RPMI8226 (cell line): ENCODE results near the gene RFNG.
A peak's percentile ranks its signal among the peaks of the same experiment; 100 is the strongest.

Source experiments
- DNase-seq: peaks from one replicate; pipeline ENCODE4 v3.0.0-alpha.2; 2015

The RFNG gene

DNA sequence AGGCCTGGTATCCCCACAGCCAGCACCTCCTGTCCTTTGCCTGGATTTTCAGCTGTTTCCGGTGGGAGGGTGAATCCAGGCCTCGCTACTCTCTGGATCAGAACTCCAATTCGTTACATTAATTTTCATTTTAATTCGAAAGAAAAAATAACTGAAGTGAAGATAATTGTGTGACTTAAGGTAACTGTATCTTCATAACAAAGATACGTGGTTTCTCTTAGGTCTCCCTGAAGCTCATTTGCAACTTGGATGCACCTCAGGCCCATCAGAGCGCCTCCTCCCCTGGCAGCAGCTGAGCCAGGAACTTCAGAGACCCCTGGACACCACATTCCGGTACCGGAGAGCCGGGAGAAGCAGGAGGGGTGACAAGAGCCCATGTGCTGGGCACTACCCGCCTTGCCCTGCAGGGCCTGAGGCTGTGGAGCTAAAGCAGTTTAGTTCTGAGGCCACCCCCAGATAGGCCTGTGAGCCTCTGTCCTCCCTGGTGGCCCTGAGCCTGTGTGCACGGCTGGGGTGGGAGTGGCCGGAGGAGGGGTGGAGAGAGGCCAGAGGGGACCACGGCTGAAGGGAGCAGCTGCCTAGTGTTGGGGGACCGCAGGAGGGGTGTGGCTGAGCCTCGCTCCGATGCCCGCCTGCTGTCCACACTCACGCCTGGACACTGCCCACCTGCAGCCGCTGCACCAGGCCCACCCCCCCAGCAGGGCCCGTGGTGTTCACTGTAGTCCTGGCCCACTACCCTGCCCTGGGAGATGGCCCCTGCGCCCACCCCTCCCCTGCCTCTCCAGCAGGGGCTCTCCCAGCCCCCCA is 25.4 kb upstream of the RFNG start:
- DNase-seq, result no peak

GRCh38 chr17:82076018-82076784 is 24.6 kb upstream of the RFNG start:
- DNase-seq, result no peak

DNA sequence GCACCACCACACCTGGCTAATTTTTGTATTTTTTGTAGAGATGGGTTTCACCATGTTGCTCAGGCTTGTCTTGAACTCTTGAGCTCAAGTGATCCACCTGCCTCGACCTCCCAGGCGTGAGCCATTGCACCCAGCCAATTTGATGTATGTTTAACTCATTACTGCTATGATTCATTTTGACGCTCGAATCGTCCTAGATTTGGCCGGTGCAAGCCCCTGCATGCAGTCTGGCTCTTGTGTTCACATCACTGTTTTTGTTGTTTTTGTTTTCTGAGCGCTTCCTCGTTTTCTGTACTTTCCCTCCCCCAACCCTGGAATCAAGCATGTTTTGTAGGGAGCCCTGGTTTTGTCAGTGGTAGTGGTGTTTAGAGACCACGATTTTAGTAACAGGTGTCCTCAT is 21.8 kb upstream of the RFNG start:
- no peak for DNase-seq

- DNase-seq, result no peak
Measured at GRCh38 chr17:82072827-82073226, 21.2 kb upstream of the RFNG start.

GRCh38 chr17:82070611-82071010 is 19.0 kb upstream of the RFNG start:
- DNase-seq, result no peak

GRCh38 chr17:82065638-82066303 is 14.2 kb upstream of the RFNG start, which contains the start of gene DUS1L:
Gene DUS1L (minus strand): TSS chr17:82065804. CDS start chr17:82065059, 745 bp downstream.
- DNase-seq, result peak; percentile 78

DNA sequence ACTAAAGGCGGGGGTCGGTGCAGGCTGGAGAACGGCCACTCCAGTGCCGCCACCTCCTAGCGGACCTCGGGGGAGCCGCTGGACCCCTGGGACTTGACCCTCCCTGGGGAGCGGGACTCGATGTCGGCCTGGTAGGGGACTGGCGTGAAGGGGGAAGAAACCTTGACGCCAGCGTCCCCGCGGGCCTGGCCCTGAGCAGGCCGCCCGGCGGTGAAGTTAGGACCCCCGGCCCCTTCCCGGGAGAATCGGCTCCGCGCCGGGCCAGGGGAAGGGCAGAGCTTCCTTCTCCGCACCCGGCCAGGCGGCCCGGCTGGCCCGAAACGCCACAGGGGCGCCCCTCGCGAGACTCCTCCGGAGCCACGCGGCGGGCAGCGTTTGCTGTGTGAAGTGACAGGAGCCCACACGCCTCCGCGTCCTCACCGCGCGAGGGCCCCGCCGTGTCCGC is 13.6 kb upstream of the RFNG start:
- DNase-seq, result no peak

- DNase-seq, result peak; percentile 76
Measured at GRCh38 chr17:82064433-82065192, 13.0 kb upstream of the RFNG start.

DNA sequence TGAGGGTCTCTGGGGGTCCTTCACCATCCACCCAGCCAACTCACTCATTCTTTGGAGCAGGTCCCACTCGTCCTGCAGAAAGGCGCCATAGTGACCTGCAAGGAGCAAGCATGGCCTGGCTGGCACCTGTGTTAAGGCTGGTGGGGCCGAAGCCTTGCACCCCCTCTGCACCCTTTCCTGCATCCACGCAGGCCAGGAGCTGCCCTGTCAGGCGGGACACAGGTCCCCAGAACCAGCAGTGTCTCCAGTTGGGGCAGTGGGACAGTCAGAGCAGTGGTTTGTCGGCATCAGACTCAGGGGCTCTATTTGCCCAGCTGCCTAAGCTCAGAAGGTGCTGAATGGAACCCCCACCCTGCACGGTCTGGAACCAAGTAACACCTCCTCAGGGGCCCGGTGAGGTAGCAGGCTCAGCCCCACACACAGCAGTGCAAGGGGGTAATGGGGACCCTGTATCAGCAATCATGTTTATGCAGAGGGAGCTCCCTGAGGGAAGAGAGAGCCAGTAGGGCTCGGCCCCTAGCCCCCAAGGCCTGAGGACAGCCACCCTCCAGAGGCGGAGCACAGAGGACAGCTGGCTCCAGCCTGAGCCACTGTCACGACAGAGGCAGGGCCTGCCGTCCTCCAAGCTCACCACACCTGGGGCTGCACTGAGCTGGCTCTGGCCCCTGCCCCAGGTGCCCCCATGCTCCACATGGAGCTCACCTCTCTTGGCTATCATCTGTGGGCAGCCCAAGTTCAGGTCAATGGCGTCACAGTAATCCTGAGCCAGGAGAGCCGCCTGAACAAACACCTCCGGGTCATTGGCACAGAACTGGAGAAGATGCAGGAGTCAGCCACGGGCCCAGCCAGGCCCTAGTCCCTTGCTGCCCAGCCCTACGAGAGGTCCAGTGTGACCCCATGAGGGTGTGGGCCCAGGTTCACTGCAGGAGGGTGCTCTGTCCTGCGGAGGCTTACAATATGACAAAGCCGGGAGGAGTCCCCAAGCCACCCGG is 12.1 kb upstream of the RFNG start:
- DNase-seq, result no peak

- no peak for DNase-seq
Measured at GRCh38 chr17:82062984-82063368, 11.4 kb upstream of the RFNG start.

DNA sequence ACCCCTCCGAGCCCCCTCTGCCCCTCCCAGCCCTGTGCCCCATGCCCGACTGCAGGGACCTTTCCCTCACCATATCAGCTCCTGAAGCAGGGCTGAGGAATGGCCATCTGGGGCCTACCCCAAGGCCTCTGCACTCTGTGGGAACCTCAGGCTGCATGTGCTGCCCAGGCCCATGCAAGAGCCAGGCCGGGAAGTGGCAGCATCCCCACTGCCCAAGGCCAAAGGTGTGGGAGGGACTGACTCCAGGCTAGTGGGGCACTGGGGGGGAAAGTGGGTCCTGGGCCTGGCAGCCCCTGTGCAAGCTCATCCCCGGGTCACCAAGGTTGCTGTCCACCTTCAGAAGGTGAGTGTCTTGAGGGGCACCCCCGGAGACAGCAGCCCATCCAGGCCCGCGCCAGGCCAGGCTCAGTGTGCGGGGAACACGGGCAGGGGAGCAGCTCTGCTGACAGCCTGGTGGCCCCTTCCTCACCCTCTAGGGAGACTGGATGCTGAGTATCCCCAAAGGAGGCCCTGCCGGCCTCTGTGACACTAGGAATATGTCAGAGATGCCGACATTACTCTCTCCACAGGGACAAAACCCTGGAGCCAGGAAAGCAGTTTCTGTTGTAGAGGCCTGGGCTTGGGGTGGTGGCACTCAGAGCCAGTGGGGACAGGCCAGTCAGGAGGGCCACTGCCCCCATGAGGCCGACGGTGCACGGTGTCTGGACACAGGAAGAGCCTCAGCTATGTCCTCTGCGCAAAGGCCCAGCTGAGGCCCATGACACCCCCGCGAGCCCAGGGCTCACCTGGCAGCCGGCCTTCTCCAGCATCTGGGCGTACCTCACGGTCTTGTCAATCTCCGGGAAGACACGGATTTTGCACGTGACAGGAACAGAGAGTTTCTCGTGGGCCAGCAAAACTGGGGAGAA is 10.7 kb upstream of the RFNG start:
- no peak for DNase-seq

- DNase-seq, result no peak
Measured at GRCh38 chr17:82061047-82061925, 9.7 kb upstream of the RFNG start.

DNA sequence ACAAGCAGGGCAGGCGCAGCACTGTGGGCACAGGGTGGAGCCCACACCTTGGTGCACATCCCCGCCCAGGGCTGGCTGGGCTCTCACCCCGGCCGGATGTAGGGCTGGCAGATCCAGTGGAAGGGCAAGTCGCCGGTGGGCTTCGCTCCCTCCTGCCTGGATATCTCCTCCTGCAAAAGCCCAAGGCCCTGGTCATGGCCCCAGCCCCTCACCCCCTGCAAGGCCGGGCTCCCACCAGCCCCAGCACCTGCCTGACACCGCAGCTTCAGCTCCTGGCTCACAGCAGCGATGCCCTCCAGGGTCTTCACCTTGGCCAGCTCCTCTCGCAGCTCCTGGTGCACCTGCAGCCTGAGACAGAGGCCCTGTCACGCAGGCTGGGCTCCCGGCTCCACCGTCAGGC is 9.0 kb upstream of the RFNG start:
- no peak for DNase-seq

DNA sequence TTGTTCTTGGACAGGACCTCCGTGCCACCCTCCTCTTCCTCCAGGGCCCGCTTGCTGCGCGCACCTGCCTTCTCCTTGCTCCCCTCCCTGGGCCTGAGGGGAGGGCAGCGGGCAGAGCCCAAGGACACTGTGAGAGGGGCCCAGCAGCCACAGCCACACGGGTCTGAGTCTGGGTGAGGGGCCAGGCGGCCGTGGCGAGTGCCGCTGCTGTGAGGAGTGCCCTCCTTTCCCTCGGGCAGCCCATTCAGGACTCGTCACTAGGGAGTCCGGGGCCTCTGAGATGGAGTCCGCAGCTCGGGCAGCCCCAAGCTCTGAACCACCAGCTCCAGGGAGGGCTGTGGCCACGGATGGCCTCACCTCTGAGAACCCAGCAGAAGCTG is 8.4 kb upstream of the RFNG start:
- no peak for DNase-seq

GRCh38 chr17:82059272-82060000 is 7.8 kb upstream of the RFNG start:
- DNase-seq, result no peak

DNA sequence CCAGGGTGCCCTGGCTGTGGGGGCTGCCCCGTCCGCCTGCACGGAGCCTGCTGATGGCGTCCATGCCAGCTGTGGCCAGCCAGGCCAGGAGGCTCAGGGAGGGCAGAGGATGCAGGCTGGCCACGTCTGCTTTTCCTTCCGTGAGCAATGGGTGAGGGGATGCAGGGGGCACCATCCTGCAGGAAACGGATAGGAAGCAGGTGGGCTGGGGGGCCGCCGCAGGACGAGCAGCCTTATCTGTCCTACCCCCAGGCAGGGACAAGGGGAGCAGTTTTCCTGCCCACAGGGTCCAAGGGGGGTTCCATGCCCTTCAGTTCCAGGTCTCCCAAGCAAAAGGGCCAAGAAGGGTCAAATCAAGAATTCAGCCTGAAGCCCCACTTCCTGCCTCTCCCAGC is 7.2 kb upstream of the RFNG start:
- no peak for DNase-seq

DNA sequence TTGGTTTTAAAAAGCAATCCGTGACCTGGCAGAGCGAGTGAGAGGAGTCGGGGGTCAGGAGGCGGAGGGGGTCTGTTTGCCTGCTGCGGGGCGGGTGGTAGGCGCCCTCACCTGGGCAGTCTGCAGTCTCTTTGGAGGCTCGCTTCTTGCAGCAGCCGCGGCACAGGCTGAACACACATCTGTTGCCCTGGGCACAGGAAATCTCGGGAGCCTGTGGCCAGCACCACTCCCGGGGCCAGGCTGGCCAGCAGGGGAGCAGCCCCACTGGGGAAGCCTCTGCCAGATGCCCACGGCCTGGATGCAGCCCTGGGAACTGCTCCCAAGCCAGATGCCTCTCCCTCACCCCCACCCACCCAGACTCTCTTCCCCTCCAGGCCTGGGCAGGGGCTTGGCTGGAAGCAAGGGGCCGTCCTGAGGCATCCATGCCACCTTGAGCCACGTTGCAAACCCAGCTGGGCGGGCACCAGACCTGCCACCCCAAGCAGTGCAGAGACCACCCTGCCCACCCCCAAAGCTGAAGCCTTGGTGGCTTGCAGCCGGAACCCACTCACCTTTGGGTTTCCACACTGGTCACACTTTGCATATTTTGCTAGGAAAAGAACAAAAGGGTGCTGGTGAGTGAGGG is 6.7 kb upstream of the RFNG start:
- DNase-seq, result no peak
